HepG2 (cell line): Measurements from ENCODE around the gene CFI. TPM values are rescaled to one million over a fixed set of nuclear protein-coding genes. Genes with fewer than 3 reads are reported as not detected.

Experiments
- ATAC-seq: fragments of 200-7000 bp; cut with Tn5 transposase; 3 replicates; pipeline ENCODE4 v1.9.1; 2020; ENCODE audit warnings: mild to moderate bottlenecking, moderate library complexity
- BruUV-seq: library from RNA; stranded (reverse); fragments of 400-500 nt; replicated peaks from 2 replicates; lab custom pipeline; 2021; lab: Mats Ljungman, UMichigan
- CTCF ChIA-PET: fragments of 300-600 bp; formaldehyde crosslinking; extraction: SDS; loops from one replicate; lab custom pipeline; 2021; ENCODE audit warnings: low total read pairs, inconsistent platforms, low intra/inter-chr PET ratio; lab: Yijun Ruan, JAX
- POLR2A ChIA-PET: fragments of 350-600 bp; sonication (Branson Sonifier 250); formaldehyde crosslinking; loops from one replicate; lab custom pipeline; 2020; ENCODE audit warnings: antibody characterized with exemption, inconsistent platforms; lab: Yijun Ruan, JAX
- DNase-seq: peaks from one replicate; pipeline ENCODE4 v3.0.0-alpha.2; 2015; ENCODE audit warnings: low spot score
- FAIRE-seq: peaks from 3 replicates; lab custom pipeline; 2011; peaks lifted over from hg19 to GRCh38; lab: Jason Lieb, UNC
- H2AFZ ChIP-seq: one replicate; pipeline ENCODE4 v1.6.1; 2011; ENCODE audit warnings: low read length, inconsistent platforms
- H3K27ac ChIP-seq: fragments of 300-600 bp; 3 replicates; pipeline ENCODE4 v1.8.0; 2011; ENCODE audit warnings: mixed run types, mild to moderate bottlenecking, mixed read lengths, low read length, inconsistent platforms; ENCODE audit not compliant: insufficient read depth; ENCODE audit errors: extremely low read length
- H3K27me3 ChIP-seq, 2 experiments: fragments of 200-600 bp in 1 of 2; 2 replicates in 1 of 2; 3 replicates in 1 of 2; pipeline versions ENCODE4 v1.6.0 to v1.8.0; 2011; ENCODE audit warnings: low read length in 2 of 2, mild to moderate bottlenecking in 2 of 2, moderate library complexity in 2 of 2, inconsistent platforms in 1 of 2; ENCODE audit not compliant: insufficient read depth in 2 of 2, control insufficient read depth in 1 of 2
- H3K36me3 ChIP-seq, 2 experiments: fragments of 200-600 bp in 1 of 2; replicated peaks in 1 of 2; 2 replicates in 1 of 2; 3 replicates in 1 of 2; pipeline versions ENCODE4 v1.5.1 to v1.8.0; 2011; ENCODE audit warnings: low read length in 2 of 2, inconsistent platforms in 1 of 2; ENCODE audit not compliant: insufficient read depth in 2 of 2, control insufficient read depth in 1 of 2
- H3K4me1 ChIP-seq: 2 replicates; pipeline ENCODE4 v1.5.1; 2012; ENCODE audit warnings: low read length, inconsistent platforms; ENCODE audit not compliant: insufficient read depth
- H3K4me2 ChIP-seq: 2 replicates; pipeline ENCODE4 v1.6.0; 2011; ENCODE audit warnings: low read depth, low read length, inconsistent platforms
- H3K4me3 ChIP-seq, 3 experiments: fragments of 200-600 bp in 1 of 3; sonication (generic), shearing (Covaris generic) in 1 of 3; replicated peaks in 1 of 3; 2 replicates each; pipeline ENCODE4 v1.5.1; 2011 to 2016; ENCODE audit warnings: low read length in 3 of 3, inconsistent platforms in 2 of 3, low read depth in 2 of 3, mild to moderate bottlenecking in 2 of 3, control low read depth in 1 of 3, mixed read lengths in 1 of 3; ENCODE audit not compliant: insufficient read depth in 1 of 3
- H3K79me2 ChIP-seq: one replicate; pipeline ENCODE4 v1.6.1; 2011; ENCODE audit warnings: low read length, inconsistent platforms; ENCODE audit not compliant: insufficient read depth
- H3K9ac ChIP-seq: 2 replicates; pipeline ENCODE4 v1.6.0; 2011; ENCODE audit warnings: mild to moderate bottlenecking, low read depth, low read length, inconsistent platforms; ENCODE audit not compliant: insufficient read depth
- H3K9me3 ChIP-seq: 2 replicates; pipeline ENCODE4 v1.5.1; 2012; ENCODE audit warnings: mild to moderate bottlenecking, low read length
- H4K20me1 ChIP-seq: 2 replicates; pipeline ENCODE4 v1.6.0; 2011; ENCODE audit warnings: inconsistent platforms, mild to moderate bottlenecking, low read length, moderate library complexity; ENCODE audit not compliant: insufficient read depth
- CAMTA2 ChIP-seq: sonication (generic); formaldehyde crosslinking; IDR thresholded peaks from 2 replicates; pipeline ENCODE4 v1.4.0; 2020; ENCODE audit warnings: mild to moderate bottlenecking, missing genetic modification reagents, borderline replicate concordance
- CC2D1A ChIP-seq: sonication (generic); formaldehyde crosslinking; IDR thresholded peaks from 2 replicates; pipeline ENCODE4 v1.8.1; 2023; ENCODE audit warnings: mild to moderate bottlenecking, missing genetic modification reagents
- DMAP1 ChIP-seq: IDR thresholded peaks from 2 replicates; pipeline ENCODE4 v1.6.1; 2016
- HOXA7 ChIP-seq: sonication (generic); formaldehyde crosslinking; IDR thresholded peaks from 2 replicates; pipeline ENCODE4 v1.8.1; 2022; ENCODE audit warnings: mild to moderate bottlenecking, missing genetic modification reagents, moderate library complexity
- NRL ChIP-seq: sonication (generic); formaldehyde crosslinking; IDR thresholded peaks from 2 replicates; pipeline ENCODE4 v1.5.0; 2020; ENCODE audit warnings: missing genetic modification reagents, mild to moderate bottlenecking, moderate library complexity, borderline replicate concordance
- PRMT3 ChIP-seq: sonication (generic); formaldehyde crosslinking; IDR thresholded peaks from 2 replicates; pipeline ENCODE4 v1.8.1; 2022; ENCODE audit warnings: low read depth, mild to moderate bottlenecking, moderate library complexity, missing genetic modification reagents, borderline replicate concordance
- RCOR2 ChIP-seq: IDR thresholded peaks from 2 replicates; pipeline ENCODE4 v1.6.1; 2016; ENCODE audit warnings: missing biosample characterization, missing genetic modification reagents
- SIN3B ChIP-seq: fragments of 150-350 bp; IDR thresholded peaks from 2 replicates; pipeline ENCODE4 v1.6.1; 2014; ENCODE audit warnings: low read length
- ZFP1 ChIP-seq: IDR thresholded peaks from 2 replicates; pipeline ENCODE4 v1.6.1; 2016
- ZIK1 ChIP-seq: sonication (generic); formaldehyde crosslinking; IDR thresholded peaks from 2 replicates; pipeline ENCODE4 v1.5.0; 2020; ENCODE audit warnings: mild to moderate bottlenecking, low read depth, missing genetic modification reagents, borderline replicate concordance
- ZNF350 ChIP-seq: sonication (generic); formaldehyde crosslinking; IDR thresholded peaks from 2 replicates; pipeline ENCODE4 v1.4.0; 2020; ENCODE audit warnings: mild to moderate bottlenecking, low read depth, missing genetic modification reagents, borderline replicate concordance
- ZNF484 ChIP-seq: sonication (generic); formaldehyde crosslinking; IDR thresholded peaks from 2 replicates; pipeline ENCODE4 v1.5.1; 2020; ENCODE audit warnings: mild to moderate bottlenecking, low read depth, missing genetic modification reagents, borderline replicate concordance
- ZNF513 ChIP-seq: sonication (generic); formaldehyde crosslinking; conservative IDR thresholded peaks from 2 replicates; pipeline ENCODE4 v1.5.0; 2020; ENCODE audit warnings: missing genetic modification reagents
- ZNF549 ChIP-seq: sonication (generic); formaldehyde crosslinking; IDR thresholded peaks from 2 replicates; pipeline ENCODE4 v1.5.0; 2020; ENCODE audit warnings: missing genetic modification reagents
- ZNF644 ChIP-seq: IDR thresholded peaks from 2 replicates; pipeline ENCODE4 v1.6.1; 2016; ENCODE audit warnings: low read depth
- WGBS: methylation state at CpG from one replicate; pipeline ENCODE4 v1.1.6; 2017; ENCODE audit warnings: low lambda C conversion rate; 5-methylcytosine and 5-hydroxymethylcytosine counted together
- in situ Hi-C: cut with HindIII; loops from 2 replicates; pipeline ENCODE4 v1.10.0; 2017; ENCODE audit warnings: low pct_unique_long_range_greater_than_20kb; ENCODE audit not compliant: extremely low pct_ligation_motif_present
- intact Hi-C: fragments of 100-400 bp; cut with micrococcal nuclease; formaldehyde crosslinking; loops from one replicate; pipeline ENCODE4 v1.10.0; 2022; ENCODE audit not compliant: unreplicated experiment
- polyA plus RNA-seq, 8 experiments: library from polyadenylated mRNA; depleted of rRNA in 3 of 8; stranded (reverse) in 7 of 8; unstranded in 1 of 8; fragments of >200 nt; fragmentation: Illumina TruSeq in 4 of 8; extraction: Trizol in 4 of 8; gene quantifications; 2 replicates each; pipeline versions ENCODE4 v1.2.1 to v1.2.3, GENCODE V29; 2011 to 2016; ENCODE audit warnings: low read depth in 4 of 8, missing spikeins in 1 of 8, mixed read lengths in 1 of 8; ENCODE audit not compliant: insufficient read depth in 1 of 8
- total RNA-seq, 5 experiments: library from RNA; depleted of rRNA; stranded (reverse); fragments of >200 nt; fragmentation: Illumina TruSeq; extraction: Trizol; gene quantifications; 2 replicates each; pipeline ENCODE4 v1.2.3, GENCODE V29; 2016; ENCODE audit warnings: low read depth in 1 of 5
- TF ChIP-seq, protein P1 (sequence below): sonication (generic); formaldehyde crosslinking; conservative IDR thresholded peaks from 2 replicates; pipeline ENCODE4 v1.8.1; 2023; ENCODE audit warnings: missing genetic modification reagents
- TF ChIP-seq, protein P2 (sequence below): sonication (generic); formaldehyde crosslinking; IDR thresholded peaks from 2 replicates; pipeline ENCODE4 v1.9.0; 2021; ENCODE audit warnings: missing genetic modification reagents, mild to moderate bottlenecking, borderline replicate concordance

Gene CFI
- total and polyA plus RNA-seq, 2 of the 13 experiments (the other 11 are each of a cell fraction or from before 2014, with no cell fraction given) = 284 to 337 TPM

DNA sequence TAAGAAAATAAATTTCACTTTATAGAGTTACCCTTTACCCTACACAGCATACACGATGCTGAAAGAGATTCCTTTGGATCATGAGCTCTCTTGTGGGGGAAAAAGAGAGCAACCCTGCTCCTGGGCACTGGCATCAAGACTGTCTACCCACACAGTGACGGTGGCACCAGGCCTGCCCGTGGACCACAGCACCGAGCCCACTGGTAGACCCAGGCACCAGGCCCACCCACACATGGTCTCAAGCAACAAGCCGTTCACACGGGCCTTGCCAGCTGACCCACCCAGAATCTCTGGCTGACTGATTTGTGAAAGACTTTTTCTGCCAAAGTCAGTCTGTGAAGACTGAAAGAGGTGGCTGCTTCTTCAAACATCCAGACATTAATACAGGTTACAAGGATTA is 6.7 kb downstream of the CFI start:
- intact Hi-C loops = no loop called here
- WGBS = 98% methylated on average over 6 of the region's 6 CpGs
- Histone ChIP-seq H3K9ac (no peak overlapping the region), H3K4me1 (peaks cover 30% of the 10 kb centered on the region), H3K9me3 (peaks cover 34% of the 10 kb centered on the region), H3K79me2 (peaks cover 83% of the 10 kb centered on the region), H3K4me2 (no peak overlapping the region), H2AFZ (no peak overlapping the region), H3K4me3 (no peak overlapping the region), H3K27me3 (no peaks in the 10 kb centered on the region), H4K20me1 (peaks cover 3% of the 10 kb centered on the region; the same call in 1 of the 2 replicates), H3K36me3 (peaks cover 3 to 35% of the 10 kb centered on the region in 2 experiments; a peak in 4 of 5 replicates), H3K27ac (no peak overlapping the region)
- ChIA-PET CTCF (no interaction called here), POLR2A (no interaction called here)
- DNase-seq (no peak), ATAC-seq (no peak), FAIRE-seq (no peak)
- in situ Hi-C loops = no loop called here
- no TSS peak for BruUV-seq
- TF ChIP-seq ZNF644 (no peak), RCOR2 (CRISPR knock-in tag) (no peak), DMAP1 (CRISPR knock-in tag) (no peak), HOXA7 (CRISPR knock-in tag) (no peak), SIN3B (no peak), NRL (CRISPR knock-in tag) (no peak), CAMTA2 (no peak), ZNF549 (CRISPR knock-in tag) (no peak), ZFP1 (no peak), ZIK1 (CRISPR knock-in tag) (no peak)

- Histone ChIP-seq H3K79me2 (peaks cover 70% of the 10 kb centered on the region), H3K9me3 (no peaks in the 10 kb centered on the region), H3K4me3 (no peak overlapping the region), H4K20me1 (no peaks in the 10 kb centered on the region), H3K4me1 (no peaks in the 10 kb centered on the region), H3K27ac (no peak overlapping the region), H2AFZ (no peak overlapping the region), H3K9ac (no peak overlapping the region), H3K36me3 (no peaks in the 10 kb centered on the region; a peak in 2 of 5 replicates), H3K4me2 (no peak overlapping the region), H3K27me3 (no peaks in the 10 kb centered on the region)
- intact Hi-C loops = no loop called here
- ChIA-PET CTCF (no interaction called here), POLR2A (no interaction called here)
- DNase-seq = no peak
- ATAC-seq = no peak
- no peak for FAIRE-seq
- in situ Hi-C loops = no loop called here
- 96% methylated on average over 1 of the region's 1 CpG for WGBS
- BruUV-seq = no TSS peak
- TF ChIP-seq PRMT3 (CRISPR knock-in tag) = no peak
- TF ChIP-seq, protein P1, sequence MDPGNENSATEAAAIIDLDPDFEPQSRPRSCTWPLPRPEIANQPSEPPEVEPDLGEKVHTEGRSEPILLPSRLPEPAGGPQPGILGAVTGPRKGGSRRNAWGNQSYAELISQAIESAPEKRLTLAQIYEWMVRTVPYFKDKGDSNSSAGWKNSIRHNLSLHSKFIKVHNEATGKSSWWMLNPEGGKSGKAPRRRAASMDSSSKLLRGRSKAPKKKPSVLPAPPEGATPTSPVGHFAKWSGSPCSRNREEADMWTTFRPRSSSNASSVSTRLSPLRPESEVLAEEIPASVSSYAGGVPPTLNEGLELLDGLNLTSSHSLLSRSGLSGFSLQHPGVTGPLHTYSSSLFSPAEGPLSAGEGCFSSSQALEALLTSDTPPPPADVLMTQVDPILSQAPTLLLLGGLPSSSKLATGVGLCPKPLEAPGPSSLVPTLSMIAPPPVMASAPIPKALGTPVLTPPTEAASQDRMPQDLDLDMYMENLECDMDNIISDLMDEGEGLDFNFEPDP (CRISPR knock-in tag) = no peak
- no peak for TF ChIP-seq ZNF513 (CRISPR knock-in tag)
- TF ChIP-seq, protein P2, sequence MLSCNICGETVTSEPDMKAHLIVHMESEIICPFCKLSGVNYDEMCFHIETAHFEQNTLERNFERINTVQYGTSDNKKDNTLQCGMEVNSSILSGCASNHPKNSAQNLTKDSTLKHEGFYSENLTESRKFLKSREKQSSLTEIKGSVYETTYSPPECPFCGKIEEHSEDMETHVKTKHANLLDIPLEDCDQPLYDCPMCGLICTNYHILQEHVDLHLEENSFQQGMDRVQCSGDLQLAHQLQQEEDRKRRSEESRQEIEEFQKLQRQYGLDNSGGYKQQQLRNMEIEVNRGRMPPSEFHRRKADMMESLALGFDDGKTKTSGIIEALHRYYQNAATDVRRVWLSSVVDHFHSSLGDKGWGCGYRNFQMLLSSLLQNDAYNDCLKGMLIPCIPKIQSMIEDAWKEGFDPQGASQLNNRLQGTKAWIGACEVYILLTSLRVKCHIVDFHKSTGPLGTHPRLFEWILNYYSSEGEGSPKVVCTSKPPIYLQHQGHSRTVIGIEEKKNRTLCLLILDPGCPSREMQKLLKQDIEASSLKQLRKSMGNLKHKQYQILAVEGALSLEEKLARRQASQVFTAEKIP (CRISPR knock-in tag) = no peak
- TF ChIP-seq CC2D1A = no peak
- no peak for TF ChIP-seq ZNF350 (CRISPR knock-in tag)
- TF ChIP-seq ZNF484 (CRISPR knock-in tag) = no peak
Measured at GRCh38 chr4:109787807-109788206, 14.0 kb downstream of the CFI start.
